Measurements from ENCODE around the gene ASB11.

DNA sequence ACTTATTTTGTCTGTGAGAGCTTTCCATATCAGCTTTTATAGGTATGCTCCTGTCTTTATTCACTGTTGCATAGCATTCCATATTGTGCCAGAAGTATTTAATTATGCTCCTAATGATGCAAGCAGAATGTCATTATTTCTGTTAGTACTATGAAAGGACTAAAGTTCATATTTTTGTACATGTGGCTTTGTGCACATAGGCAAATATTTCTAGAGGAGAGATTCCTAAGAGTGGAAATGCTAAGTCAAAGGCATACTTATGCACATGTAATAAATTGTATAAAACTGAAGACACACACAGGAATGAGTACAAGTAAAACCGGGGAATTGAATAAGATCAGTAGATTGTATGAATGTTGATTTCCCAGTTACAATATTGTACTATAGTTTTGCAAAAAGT lies 43.7 kb downstream of the ASB11 start:
- no peak for TF ChIP-seq CTCF (IDR thresholded peaks at IDR 0.05)
- TF ChIP-seq POLR2AphosphoS5 (IDR thresholded peaks at IDR 0.05): no peak
- no peak for TF ChIP-seq EP300 (IDR thresholded peaks at IDR 0.05)
- no peak for TF ChIP-seq POLR2A (IDR thresholded peaks at IDR 0.05; ENCODE audit: low read depth)
